ENCODE results near the gene GPRC5D.

The GPRC5D gene

GRCh38 chr12:12903642-12904609 is 48.0 kb downstream of the GPRC5D start:
- DNase-seq: no peak

GRCh38 chr12:12902036-12902435 is 49.9 kb downstream of the GPRC5D start:
- DNase-seq: no peak

GRCh38 chr12:12901158-12901791 is 50.7 kb downstream of the GPRC5D start:
- DNase-seq: no peak

- no peak for DNase-seq
Measured at GRCh38 chr12:12900786-12901157, 51.2 kb downstream of the GPRC5D start.

GRCh38 chr12:12899530-12900380 is 52.2 kb downstream of the GPRC5D start:
- no peak for DNase-seq

- no peak for DNase-seq
Measured at GRCh38 chr12:12898911-12899511, 53.0 kb downstream of the GPRC5D start.

GRCh38 chr12:12898136-12898717 is 53.7 kb downstream of the GPRC5D start:
- no peak for DNase-seq

GRCh38 chr12:12897302-12897701 is 54.7 kb downstream of the GPRC5D start:
- DNase-seq: no peak

GRCh38 chr12:12896260-12896659 is 55.7 kb downstream of the GPRC5D start:
- DNase-seq: no peak

GRCh38 chr12:12893438-12893837 is 58.5 kb downstream of the GPRC5D start:
- no peak for DNase-seq

- DNase-seq: no peak
Measured at GRCh38 chr12:12892681-12893141, 59.3 kb downstream of the GPRC5D start.

- no peak for DNase-seq
Measured at GRCh38 chr12:12891881-12892355, 60.1 kb downstream of the GPRC5D start.

- no peak for DNase-seq
Measured at GRCh38 chr12:12891080-12891880, 60.7 kb downstream of the GPRC5D start, which contains the start of gene GPRC5A. TSS of gene GPRC5A (plus strand) at chr12:12891562. CDS start at chr12:12908250, 16,688 bp downstream.

Data from KG1 (cell line).